ENCODE data around the gene LRP2. TPM values are rescaled to one million over a fixed set of nuclear protein-coding genes. Genes with fewer than 3 reads are reported as not detected.
"Not testable (repeated sequence)": the region's sequence is repeated elsewhere in the genome, so short reads cannot be mapped to it uniquely, and the experiment has no call there.

Gene LRP2
- total and polyA plus RNA-seq, 4 donors, result 0.09 TPM; not detected in 3

GRCh38 chr2:169324581-169325260, 37.6 kb downstream of the LRP2 start:
- Histone ChIP-seq H3K9me3 (ENCODE audit: control insufficient read depth, low read length) (no peaks in the 10 kb centered on the region), H3K4me3 (ENCODE audit: low read length in 2 of 2) (no peak overlapping the region), H3K36me3 (ENCODE audit: control insufficient read depth in 1 of 2, insufficient read depth in 2 of 2, low read length in 1 of 2) (no peaks in the 10 kb centered on the region), H3K4me1 (ENCODE audit: control insufficient read depth in 1 of 2, insufficient read depth in 2 of 2, low read length in 2 of 2) (no peaks in the 10 kb centered on the region), H3K27ac (ENCODE audit: low read depth in 1 of 2, low read length in 2 of 2) (no peak overlapping the region), H3K27me3 (ENCODE audit: control insufficient read depth in 1 of 2, insufficient read depth in 2 of 2, low read length in 1 of 2) (no peaks in the 10 kb centered on the region)
- 29 to 31% methylated on average over 5 of the region's 5 CpGs for WGBS, 2 donors
- ATAC-seq (ENCODE audit: low FRiP score), result no peak
- intact Hi-C loops (cut with DNase I), result no loop called here
- no peak for DNase-seq

- H3K36me3 ChIP-seq (ENCODE audit: control insufficient read depth in 1 of 2, insufficient read depth in 2 of 2, low read length in 1 of 2), result no peaks in the 10 kb centered on the region
- 56 to 67% methylated on average over 2 of the region's 2 CpGs for WGBS, 2 donors
- no peak overlapping the region for H3K4me3 ChIP-seq (ENCODE audit: low read length in 2 of 2)
- intact Hi-C loops (cut with DNase I), result no loop called here
- no peaks in the 10 kb centered on the region for H3K9me3 ChIP-seq (ENCODE audit: control insufficient read depth, low read length)
- H3K4me1 ChIP-seq (ENCODE audit: control insufficient read depth in 1 of 2, insufficient read depth in 2 of 2, low read length in 2 of 2), result no peaks in the 10 kb centered on the region
- H3K27me3 ChIP-seq (ENCODE audit: control insufficient read depth in 1 of 2, insufficient read depth in 2 of 2, low read length in 1 of 2), result no peaks in the 10 kb centered on the region
- ATAC-seq (ENCODE audit: low FRiP score) (no peak), DNase-seq (no peak)
- H3K27ac ChIP-seq (ENCODE audit: low read depth in 1 of 2, low read length in 2 of 2), result no peak overlapping the region
Observed at GRCh38 chr2:169323841-169324240, 38.5 kb downstream of the LRP2 start.

- no peaks in the 10 kb centered on the region for H3K4me1 ChIP-seq (ENCODE audit: control insufficient read depth in 1 of 2, insufficient read depth in 2 of 2, low read length in 2 of 2)
- intact Hi-C loops (cut with DNase I), result no loop called here
- no peak for DNase-seq
- WGBS, 2 donors, result 86 to 89% methylated on average over 6 of the region's 6 CpGs
- no peak for ATAC-seq (ENCODE audit: low FRiP score)
- H3K27ac ChIP-seq (ENCODE audit: low read depth in 1 of 2, low read length in 2 of 2), result no peak overlapping the region
- no peak overlapping the region for H3K4me3 ChIP-seq (ENCODE audit: low read length in 2 of 2)
- no peaks in the 10 kb centered on the region for H3K36me3 ChIP-seq (ENCODE audit: control insufficient read depth in 1 of 2, insufficient read depth in 2 of 2, low read length in 1 of 2)
- H3K27me3 ChIP-seq (ENCODE audit: control insufficient read depth in 1 of 2, insufficient read depth in 2 of 2, low read length in 1 of 2), result no peaks in the 10 kb centered on the region
- no peaks in the 10 kb centered on the region for H3K9me3 ChIP-seq (ENCODE audit: control insufficient read depth, low read length)
Observed at GRCh38 chr2:169320561-169320960, 41.8 kb downstream of the LRP2 start.

- no peaks in the 10 kb centered on the region for H3K27me3 ChIP-seq (ENCODE audit: control insufficient read depth in 1 of 2, insufficient read depth in 2 of 2, low read length in 1 of 2)
- no peaks in the 10 kb centered on the region for H3K9me3 ChIP-seq (ENCODE audit: control insufficient read depth, low read length)
- H3K27ac ChIP-seq (ENCODE audit: low read depth in 1 of 2, low read length in 2 of 2), result no peak overlapping the region
- DNase-seq (no peak), ATAC-seq (ENCODE audit: low FRiP score) (no peak)
- intact Hi-C loops (cut with DNase I), result no loop called here
- H3K4me3 ChIP-seq (ENCODE audit: low read length in 2 of 2), result no peak overlapping the region
- no peaks in the 10 kb centered on the region for H3K4me1 ChIP-seq (ENCODE audit: control insufficient read depth in 1 of 2, insufficient read depth in 2 of 2, low read length in 2 of 2)
- H3K36me3 ChIP-seq (ENCODE audit: control insufficient read depth in 1 of 2, insufficient read depth in 2 of 2, low read length in 1 of 2), result no peaks in the 10 kb centered on the region
- WGBS, 2 donors, result 67 to 74% methylated on average over 3 of the region's 3 CpGs
Observed at GRCh38 chr2:169315357-169315756, 47.0 kb downstream of the LRP2 start.

GRCh38 chr2:169308349-169308748, 54.0 kb downstream of the LRP2 start:
- H3K27ac ChIP-seq (ENCODE audit: low read depth in 1 of 2, low read length in 2 of 2); intact Hi-C loops (cut with DNase I); H3K27me3 ChIP-seq (ENCODE audit: control insufficient read depth in 1 of 2, insufficient read depth in 2 of 2, low read length in 1 of 2); H3K36me3 ChIP-seq (ENCODE audit: control insufficient read depth in 1 of 2, insufficient read depth in 2 of 2, low read length in 1 of 2); H3K4me1 ChIP-seq (ENCODE audit: control insufficient read depth in 1 of 2, insufficient read depth in 2 of 2, low read length in 2 of 2); ATAC-seq (ENCODE audit: low FRiP score); H3K9me3 ChIP-seq (ENCODE audit: control insufficient read depth, low read length); DNase-seq; H3K4me3 ChIP-seq (ENCODE audit: low read length in 2 of 2): not testable (repeated sequence)
- 87 to 88% methylated on average over 5 of the region's 5 CpGs for WGBS, 2 donors

GRCh38 chr2:169304689-169305088, 57.6 kb downstream of the LRP2 start:
- H3K36me3 ChIP-seq (ENCODE audit: control insufficient read depth in 1 of 2, insufficient read depth in 2 of 2, low read length in 1 of 2); ATAC-seq (ENCODE audit: low FRiP score); H3K4me1 ChIP-seq (ENCODE audit: control insufficient read depth in 1 of 2, insufficient read depth in 2 of 2, low read length in 2 of 2); DNase-seq; H3K4me3 ChIP-seq (ENCODE audit: low read length in 2 of 2); H3K27me3 ChIP-seq (ENCODE audit: control insufficient read depth in 1 of 2, insufficient read depth in 2 of 2, low read length in 1 of 2); H3K9me3 ChIP-seq (ENCODE audit: control insufficient read depth, low read length); H3K27ac ChIP-seq (ENCODE audit: low read depth in 1 of 2, low read length in 2 of 2); intact Hi-C loops (cut with DNase I): not testable (repeated sequence)
- 88 to 91% methylated on average over 4 of the region's 4 CpGs for WGBS, 2 donors

- no peak for ATAC-seq (ENCODE audit: low FRiP score)
- Histone ChIP-seq H3K4me1 (ENCODE audit: control insufficient read depth in 1 of 2, insufficient read depth in 2 of 2, low read length in 2 of 2) (no peaks in the 10 kb centered on the region), H3K36me3 (ENCODE audit: control insufficient read depth in 1 of 2, insufficient read depth in 2 of 2, low read length in 1 of 2) (no peaks in the 10 kb centered on the region), H3K27me3 (ENCODE audit: control insufficient read depth in 1 of 2, insufficient read depth in 2 of 2, low read length in 1 of 2) (peaks cover 0 to 1% of the 10 kb centered on the region in 2 donors), H3K27ac (ENCODE audit: low read depth in 1 of 2, low read length in 2 of 2) (no peak overlapping the region), H3K4me3 (ENCODE audit: low read length in 2 of 2) (no peak overlapping the region), H3K9me3 (ENCODE audit: control insufficient read depth, low read length) (no peaks in the 10 kb centered on the region)
- intact Hi-C loops (cut with DNase I), result no loop called here
- no peak for DNase-seq
- 42 to 54% methylated on average over 4 of the region's 4 CpGs for WGBS, 2 donors
Observed at GRCh38 chr2:169303579-169304305, 58.6 kb downstream of the LRP2 start.

GRCh38 chr2:169302364-169302763, 60.0 kb downstream of the LRP2 start:
- intact Hi-C loops (cut with DNase I), result loop anchor here in 1 of 2 donors (1.0 kb wide), 1 partner anchor 29 kb away; no protein-coding TSS in a partner anchor
- Histone ChIP-seq H3K27ac (ENCODE audit: low read depth in 1 of 2, low read length in 2 of 2) (peak overlapping the region in 1 of 2 donors; percentile 28), H3K9me3 (ENCODE audit: control insufficient read depth, low read length) (no peaks in the 10 kb centered on the region), H3K36me3 (ENCODE audit: control insufficient read depth in 1 of 2, insufficient read depth in 2 of 2, low read length in 1 of 2) (no peaks in the 10 kb centered on the region), H3K4me3 (ENCODE audit: low read length in 2 of 2) (no peak overlapping the region), H3K27me3 (ENCODE audit: control insufficient read depth in 1 of 2, insufficient read depth in 2 of 2, low read length in 1 of 2) (peaks cover 0 to 1% of the 10 kb centered on the region in 2 donors), H3K4me1 (ENCODE audit: control insufficient read depth in 1 of 2, insufficient read depth in 2 of 2, low read length in 2 of 2) (no peaks in the 10 kb centered on the region)
- 46 to 60% methylated on average over 4 of the region's 4 CpGs for WGBS, 2 donors
- ATAC-seq (ENCODE audit: low FRiP score) (no peak), DNase-seq (no peak)
